Kidney (tissue), 14 donors: ENCODE measurements around the gene COL5A3. TPM values are rescaled to one million over a fixed set of nuclear protein-coding genes. Genes with fewer than 3 reads are reported as not detected.

Experiments used
- DNase-seq, 5 donors: peaks; one replicate each; pipeline ENCODE4 v3.0.0-alpha.2; 2013 to 2020
- FAIRE-seq: peaks from 2 replicates; lab custom pipeline; 2012; peaks lifted over from hg19 to GRCh38; lab: Jason Lieb, UNC
- H3K27ac ChIP-seq, 2 donors: one replicate each; pipeline ENCODE4 v1.7.0; 2013; ENCODE audit warnings: low read depth in 2 of 2, low read length in 2 of 2, inconsistent platforms in 1 of 2
- H3K27me3 ChIP-seq: one replicate; pipeline ENCODE4 v1.7.1; 2013; ENCODE audit warnings: low read length, inconsistent platforms; ENCODE audit not compliant: control insufficient read depth, insufficient read depth
- H3K36me3 ChIP-seq, 3 donors: one replicate each; pipeline versions ENCODE4 v1.7.0 to v1.7.1; 2013; ENCODE audit warnings: low read length in 3 of 3, control low read depth in 1 of 3, inconsistent platforms in 1 of 3; ENCODE audit not compliant: insufficient read depth in 3 of 3, control insufficient read depth in 2 of 3
- H3K4me1 ChIP-seq, 3 donors: one replicate each; pipeline versions ENCODE4 v1.7.0 to v1.7.1; 2013; ENCODE audit warnings: low read length in 3 of 3, inconsistent platforms in 1 of 3, low read depth in 1 of 3; ENCODE audit not compliant: control insufficient read depth in 2 of 3, insufficient read depth in 2 of 3
- H3K4me3 ChIP-seq, 3 donors: one replicate each; pipeline versions ENCODE4 v1.7.0 to v1.8.1; 2013; ENCODE audit warnings: low read length in 3 of 3, control low read depth in 1 of 3, inconsistent platforms in 1 of 3
- H3K9ac ChIP-seq, 3 donors: one replicate each; pipeline versions ENCODE4 v1.7.0 to v1.7.1; 2013; ENCODE audit warnings: low read length in 3 of 3, control low read depth in 1 of 3, inconsistent platforms in 1 of 3
- H3K9me3 ChIP-seq, 3 donors: one replicate each; pipeline versions ENCODE4 v1.7.0 to v1.7.1; 2013; ENCODE audit warnings: low read length in 3 of 3, control low read depth in 1 of 3, inconsistent platforms in 1 of 3; ENCODE audit not compliant: control insufficient read depth in 2 of 3, insufficient read depth in 1 of 3
- CTCF ChIP-seq: IDR thresholded peaks from 3 replicates; pipeline ENCODE4 v1.5.1; 2012; ENCODE audit warnings: mild to moderate bottlenecking, moderate library complexity, borderline replicate concordance; ENCODE audit not compliant: insufficient read depth; ENCODE audit errors: extremely low read depth
- intact Hi-C: fragments of 100-400 bp; cut with DNase I; formaldehyde crosslinking; loops from one replicate; pipeline ENCODE4 v1.11.1; 2022
- polyA plus RNA-seq: library from polyadenylated mRNA; stranded (reverse); fragments of 350-450 nt; fragmentation: Illumina TruSeq; extraction: RNeasy Lipid Tissue Mini Kit (QIAGEN cat#74804); gene quantifications from one replicate; pipeline ENCODE4 v1.2.3, GENCODE V29; 2014; ENCODE audit warnings: low read depth, low replicate concordance; ENCODE audit not compliant: insufficient read depth
- total RNA-seq: library from RNA; stranded (reverse); fragmentation: NEBNext Ultra II Directional; extraction: Animal tissue kit (Norgen Biotek cat#: 25700); gene quantifications from one replicate; pipeline ENCODE4 v1.2.1, GENCODE V29; 2021
- donor health status: control.
- donor health status: control.
- donor health status: control.
- donor health status: control.
- donor health status: control.
- donor health status: DM: yes; HTN: yes; CAD: no.
- donor health status: Normal renal cell carcinoma (clear cell type).

Gene COL5A3
- total and polyA plus RNA-seq, 2 donors from 2014 or later = 0.97 to 5.1 TPM

- Histone ChIP-seq H3K27ac (no peak overlapping the region), H3K9me3 (no peaks in the 10 kb centered on the region), H3K4me3 (no peak overlapping the region), H3K4me1 (no peaks in the 10 kb centered on the region), H3K36me3 (no peaks in the 10 kb centered on the region), H3K27me3 (peaks cover 11% of the 10 kb centered on the region), H3K9ac (no peak overlapping the region)
- no peak for TF ChIP-seq CTCF
- DNase-seq (no peak), FAIRE-seq (no peak)
- intact Hi-C loops = no loop called here
These were observed 44.3 kb downstream of the COL5A3 start for GRCh38 chr19:9966024-9966423.

GRCh38 chr19:9962623-9963290 is 47.5 kb downstream of the COL5A3 start:
- H3K27ac ChIP-seq = no peak overlapping the region
- H3K4me3 ChIP-seq = no peak overlapping the region
- no peaks in the 10 kb centered on the region for H3K4me1 ChIP-seq
- intact Hi-C loops = no loop called here
- no peaks in the 10 kb centered on the region for H3K36me3 ChIP-seq
- no peaks in the 10 kb centered on the region for H3K9me3 ChIP-seq
- DNase-seq (no peak), FAIRE-seq (no peak)
- H3K27me3 ChIP-seq = peaks cover 8% of the 10 kb centered on the region
- no peak for TF ChIP-seq CTCF
- H3K9ac ChIP-seq = no peak overlapping the region

GRCh38 chr19:9961103-9961502 is 49.2 kb downstream of the COL5A3 start:
- Histone ChIP-seq H3K36me3 (no peaks in the 10 kb centered on the region), H3K27ac (no peak overlapping the region), H3K9ac (no peak overlapping the region), H3K4me1 (no peaks in the 10 kb centered on the region), H3K9me3 (no peaks in the 10 kb centered on the region), H3K4me3 (no peak overlapping the region), H3K27me3 (peaks cover 2% of the 10 kb centered on the region)
- no peak for FAIRE-seq
- TF ChIP-seq CTCF = no peak
- DNase-seq = no peak
- intact Hi-C loops = no loop called here

- no peak for DNase-seq
- intact Hi-C loops = no loop called here
- Histone ChIP-seq H3K9ac (no peak overlapping the region), H3K27me3 (no peaks in the 10 kb centered on the region), H3K9me3 (no peaks in the 10 kb centered on the region), H3K36me3 (no peaks in the 10 kb centered on the region), H3K4me1 (no peaks in the 10 kb centered on the region), H3K4me3 (no peak overlapping the region), H3K27ac (no peak overlapping the region)
- FAIRE-seq = no peak
- no peak for TF ChIP-seq CTCF
These were observed 51.9 kb downstream of the COL5A3 start for GRCh38 chr19:9958379-9958821.
